Measurements from ENCODE around the gene FAM177A1. TPM values are rescaled to one million over a fixed set of nuclear protein-coding genes. Genes with fewer than 3 reads are reported as not detected.

Gene FAM177A1
- total and polyA plus RNA-seq, 2 of the 13 experiments (the other 11 are each of a cell fraction or from before 2014, with no cell fraction given) = 72.9 to 119 TPM

GRCh38 chr14:35046048-35046750 is at the start of gene FAM177A1 (continued):
- TF ChIP-seq, protein P1, sequence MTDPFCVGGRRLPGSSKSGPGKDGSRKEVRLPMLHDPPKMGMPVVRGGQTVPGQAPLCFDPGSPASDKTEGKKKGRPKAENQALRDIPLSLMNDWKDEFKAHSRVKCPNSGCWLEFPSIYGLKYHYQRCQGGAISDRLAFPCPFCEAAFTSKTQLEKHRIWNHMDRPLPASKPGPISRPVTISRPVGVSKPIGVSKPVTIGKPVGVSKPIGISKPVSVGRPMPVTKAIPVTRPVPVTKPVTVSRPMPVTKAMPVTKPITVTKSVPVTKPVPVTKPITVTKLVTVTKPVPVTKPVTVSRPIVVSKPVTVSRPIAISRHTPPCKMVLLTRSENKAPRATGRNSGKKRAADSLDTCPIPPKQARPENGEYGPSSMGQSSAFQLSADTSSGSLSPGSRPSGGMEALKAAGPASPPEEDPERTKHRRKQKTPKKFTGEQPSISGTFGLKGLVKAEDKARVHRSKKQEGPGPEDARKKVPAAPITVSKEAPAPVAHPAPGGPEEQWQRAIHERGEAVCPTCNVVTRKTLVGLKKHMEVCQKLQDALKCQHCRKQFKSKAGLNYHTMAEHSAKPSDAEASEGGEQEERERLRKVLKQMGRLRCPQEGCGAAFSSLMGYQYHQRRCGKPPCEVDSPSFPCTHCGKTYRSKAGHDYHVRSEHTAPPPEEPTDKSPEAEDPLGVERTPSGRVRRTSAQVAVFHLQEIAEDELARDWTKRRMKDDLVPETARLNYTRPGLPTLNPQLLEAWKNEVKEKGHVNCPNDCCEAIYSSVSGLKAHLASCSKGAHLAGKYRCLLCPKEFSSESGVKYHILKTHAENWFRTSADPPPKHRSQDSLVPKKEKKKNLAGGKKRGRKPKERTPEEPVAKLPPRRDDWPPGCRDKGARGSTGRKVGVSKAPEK (CRISPR knock-in tag; IDR thresholded peaks at IDR 0.05; ENCODE audit: borderline replicate concordance) = peak; percentile 93
- TF ChIP-seq ZBTB42 (CRISPR knock-in tag; IDR thresholded peaks at IDR 0.05) (peak; percentile 95; the same call in 1 of the 2 replicates), ZNF781 (CRISPR knock-in tag; IDR thresholded peaks at IDR 0.05; ENCODE audit: borderline replicate concordance, not compliant biosample characterization) (peak; percentile 74), ZNF652 (CRISPR knock-in tag; IDR thresholded peaks at IDR 0.05; ENCODE audit: borderline replicate concordance, low read depth) (no peak; the same call in 1 of the 2 replicates), ZNF136 (CRISPR knock-in tag; IDR thresholded peaks at IDR 0.05; ENCODE audit: low read depth) (no peak; the same call in none of the 2 replicates), ZNF639 (CRISPR knock-in tag; conservative IDR thresholded peaks at IDR 0.05) (peak; percentile 93), ZNF496 (CRISPR knock-in tag; IDR thresholded peaks at IDR 0.05; ENCODE audit: insufficient replicate concordance) (no peak), U2AF1 (optimal IDR thresholded peaks at IDR 0.05; ENCODE audit: low read depth, low read length) (no peak), NKX3-1 (CRISPR knock-in tag; IDR thresholded peaks at IDR 0.05) (peak; percentile 97), SATB2 (CRISPR knock-in tag; IDR thresholded peaks at IDR 0.05) (peak; percentile 99), ZMYM2 (CRISPR knock-in tag; IDR thresholded peaks at IDR 0.05) (peak; percentile 91), ZNF597 (CRISPR knock-in tag; IDR thresholded peaks at IDR 0.05) (0 out of 2 replicates have a peak, but pooled peaks have one; percentile 88), SETDB1 (CRISPR knock-in tag; IDR thresholded peaks at IDR 0.05; ENCODE audit: borderline replicate concordance) (no peak), GTF2F1 (IDR thresholded peaks at IDR 0.05; ENCODE audit: low read length) (no peak)
- TF ChIP-seq, protein P2, sequence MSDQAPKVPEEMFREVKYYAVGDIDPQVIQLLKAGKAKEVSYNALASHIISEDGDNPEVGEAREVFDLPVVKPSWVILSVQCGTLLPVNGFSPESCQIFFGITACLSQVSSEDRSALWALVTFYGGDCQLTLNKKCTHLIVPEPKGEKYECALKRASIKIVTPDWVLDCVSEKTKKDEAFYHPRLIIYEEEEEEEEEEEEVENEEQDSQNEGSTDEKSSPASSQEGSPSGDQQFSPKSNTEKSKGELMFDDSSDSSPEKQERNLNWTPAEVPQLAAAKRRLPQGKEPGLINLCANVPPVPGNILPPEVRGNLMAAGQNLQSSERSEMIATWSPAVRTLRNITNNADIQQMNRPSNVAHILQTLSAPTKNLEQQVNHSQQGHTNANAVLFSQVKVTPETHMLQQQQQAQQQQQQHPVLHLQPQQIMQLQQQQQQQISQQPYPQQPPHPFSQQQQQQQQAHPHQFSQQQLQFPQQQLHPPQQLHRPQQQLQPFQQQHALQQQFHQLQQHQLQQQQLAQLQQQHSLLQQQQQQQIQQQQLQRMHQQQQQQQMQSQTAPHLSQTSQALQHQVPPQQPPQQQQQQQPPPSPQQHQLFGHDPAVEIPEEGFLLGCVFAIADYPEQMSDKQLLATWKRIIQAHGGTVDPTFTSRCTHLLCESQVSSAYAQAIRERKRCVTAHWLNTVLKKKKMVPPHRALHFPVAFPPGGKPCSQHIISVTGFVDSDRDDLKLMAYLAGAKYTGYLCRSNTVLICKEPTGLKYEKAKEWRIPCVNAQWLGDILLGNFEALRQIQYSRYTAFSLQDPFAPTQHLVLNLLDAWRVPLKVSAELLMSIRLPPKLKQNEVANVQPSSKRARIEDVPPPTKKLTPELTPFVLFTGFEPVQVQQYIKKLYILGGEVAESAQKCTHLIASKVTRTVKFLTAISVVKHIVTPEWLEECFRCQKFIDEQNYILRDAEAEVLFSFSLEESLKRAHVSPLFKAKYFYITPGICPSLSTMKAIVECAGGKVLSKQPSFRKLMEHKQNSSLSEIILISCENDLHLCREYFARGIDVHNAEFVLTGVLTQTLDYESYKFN (CRISPR knock-in tag; conservative IDR thresholded peaks at IDR 0.05) = peak; percentile 66; the same call in 1 of the 2 replicates
- TF ChIP-seq, protein P3, sequence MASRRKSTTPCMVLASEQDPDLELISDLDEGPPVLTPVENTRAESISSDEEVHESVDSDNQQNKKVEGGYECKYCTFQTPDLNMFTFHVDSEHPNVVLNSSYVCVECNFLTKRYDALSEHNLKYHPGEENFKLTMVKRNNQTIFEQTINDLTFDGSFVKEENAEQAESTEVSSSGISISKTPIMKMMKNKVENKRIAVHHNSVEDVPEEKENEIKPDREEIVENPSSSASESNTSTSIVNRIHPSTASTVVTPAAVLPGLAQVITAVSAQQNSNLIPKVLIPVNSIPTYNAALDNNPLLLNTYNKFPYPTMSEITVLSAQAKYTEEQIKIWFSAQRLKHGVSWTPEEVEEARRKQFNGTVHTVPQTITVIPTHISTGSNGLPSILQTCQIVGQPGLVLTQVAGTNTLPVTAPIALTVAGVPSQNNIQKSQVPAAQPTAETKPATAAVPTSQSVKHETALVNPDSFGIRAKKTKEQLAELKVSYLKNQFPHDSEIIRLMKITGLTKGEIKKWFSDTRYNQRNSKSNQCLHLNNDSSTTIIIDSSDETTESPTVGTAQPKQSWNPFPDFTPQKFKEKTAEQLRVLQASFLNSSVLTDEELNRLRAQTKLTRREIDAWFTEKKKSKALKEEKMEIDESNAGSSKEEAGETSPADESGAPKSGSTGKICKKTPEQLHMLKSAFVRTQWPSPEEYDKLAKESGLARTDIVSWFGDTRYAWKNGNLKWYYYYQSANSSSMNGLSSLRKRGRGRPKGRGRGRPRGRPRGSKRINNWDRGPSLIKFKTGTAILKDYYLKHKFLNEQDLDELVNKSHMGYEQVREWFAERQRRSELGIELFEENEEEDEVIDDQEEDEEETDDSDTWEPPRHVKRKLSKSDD (CRISPR knock-in tag; IDR thresholded peaks at IDR 0.05; ENCODE audit: low read depth) = peak; percentile 99
